Central memory CD4-positive, alpha-beta T cell (primary cell): ENCODE measurements around the gene SNRPD3.
A peak's percentile ranks its signal among the peaks of the same experiment; 100 is the strongest.
"Not testable (repeated sequence)": the region's sequence is repeated elsewhere in the genome, so short reads cannot be mapped to it uniquely, and the experiment has no call there.

Source experiments
- DNase-seq: peaks from one replicate; pipeline ENCODE4 v3.0.0; 2022

Gene SNRPD3

DNA sequence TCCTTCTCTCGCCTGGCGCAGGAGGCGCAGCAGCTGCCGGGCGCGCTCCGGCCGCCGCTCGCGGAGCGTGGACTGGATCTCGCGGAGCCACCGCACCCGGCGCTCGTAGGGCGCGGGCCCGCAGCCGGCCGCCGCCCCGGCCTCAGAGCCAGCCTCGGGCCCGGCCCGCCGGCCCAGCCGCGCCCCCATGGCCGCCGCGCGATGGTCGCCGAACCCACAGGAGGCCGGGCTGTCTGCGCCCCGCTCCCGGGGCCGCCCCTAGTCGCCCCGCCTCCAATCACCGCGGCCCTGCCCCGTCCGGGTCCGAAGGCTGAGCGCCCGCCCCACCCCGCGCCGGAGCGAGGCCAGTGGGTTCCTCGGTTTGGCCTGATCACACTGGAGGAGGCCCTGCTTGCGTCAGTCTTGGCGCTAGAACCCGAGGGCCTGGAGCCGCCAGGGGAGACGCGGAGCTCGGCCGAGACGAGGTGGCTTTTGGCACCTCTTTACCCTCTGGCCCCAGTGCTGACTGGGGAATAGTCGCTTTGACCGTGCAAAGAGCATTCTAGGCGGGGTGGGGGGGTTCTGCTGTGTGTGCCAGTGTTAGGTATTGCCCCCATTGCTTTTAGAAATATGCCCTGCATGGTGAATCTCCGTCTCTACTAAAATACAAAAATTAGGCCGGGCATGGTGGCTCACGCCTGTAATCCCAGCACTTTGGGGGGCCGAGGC lies 37.2 kb downstream of the SNRPD3 start, which contains the start of gene LRRC75B:
Gene LRRC75B (minus strand): TSS at position 223 of the 708 bp plus-strand sequence. CDS start 34 bp downstream, at position 189.
- no peak for DNase-seq

- not testable (repeated sequence) for DNase-seq
Measured at GRCh38 chr22:24593559-24593835, 37.7 kb downstream of the SNRPD3 start.

- no peak for DNase-seq
Measured at GRCh38 chr22:24593836-24594568, 38.2 kb downstream of the SNRPD3 start.

GRCh38 chr22:24594569-24595120 lies 38.8 kb downstream of the SNRPD3 start:
- no peak for DNase-seq

- no peak for DNase-seq
Measured at GRCh38 chr22:24595228-24595627, 39.4 kb downstream of the SNRPD3 start.

- DNase-seq: no peak
Measured at GRCh38 chr22:24595863-24596262, 40.1 kb downstream of the SNRPD3 start.

- not testable (repeated sequence) for DNase-seq
Measured at GRCh38 chr22:24597076-24597475, 41.3 kb downstream of the SNRPD3 start.

DNA sequence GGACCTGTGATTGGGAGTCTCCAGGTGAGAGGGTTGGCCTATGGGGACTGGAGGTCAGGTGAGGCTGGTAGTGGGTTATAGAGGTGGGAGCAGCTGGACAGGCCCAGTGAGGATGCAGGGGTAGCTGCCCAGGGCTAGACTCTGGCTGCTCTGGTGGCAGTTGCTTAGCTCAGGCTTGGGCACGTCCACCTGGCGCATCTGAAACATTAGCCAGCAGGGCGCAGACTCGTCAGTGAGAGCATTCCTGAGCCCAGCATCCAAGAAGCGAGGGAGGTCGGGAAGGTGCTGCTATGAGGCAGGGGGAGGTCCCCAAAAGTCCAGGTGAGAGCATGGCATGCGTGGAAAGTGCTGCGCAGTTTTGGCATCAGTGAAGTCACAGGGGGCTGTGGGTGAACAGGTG lies 43.7 kb downstream of the SNRPD3 start:
- DNase-seq: no peak

- DNase-seq: not testable (repeated sequence)
Measured at GRCh38 chr22:24599958-24600715, 44.3 kb downstream of the SNRPD3 start.

GRCh38 chr22:24601217-24602104 lies 45.7 kb downstream of the SNRPD3 start:
- no peak for DNase-seq

DNA sequence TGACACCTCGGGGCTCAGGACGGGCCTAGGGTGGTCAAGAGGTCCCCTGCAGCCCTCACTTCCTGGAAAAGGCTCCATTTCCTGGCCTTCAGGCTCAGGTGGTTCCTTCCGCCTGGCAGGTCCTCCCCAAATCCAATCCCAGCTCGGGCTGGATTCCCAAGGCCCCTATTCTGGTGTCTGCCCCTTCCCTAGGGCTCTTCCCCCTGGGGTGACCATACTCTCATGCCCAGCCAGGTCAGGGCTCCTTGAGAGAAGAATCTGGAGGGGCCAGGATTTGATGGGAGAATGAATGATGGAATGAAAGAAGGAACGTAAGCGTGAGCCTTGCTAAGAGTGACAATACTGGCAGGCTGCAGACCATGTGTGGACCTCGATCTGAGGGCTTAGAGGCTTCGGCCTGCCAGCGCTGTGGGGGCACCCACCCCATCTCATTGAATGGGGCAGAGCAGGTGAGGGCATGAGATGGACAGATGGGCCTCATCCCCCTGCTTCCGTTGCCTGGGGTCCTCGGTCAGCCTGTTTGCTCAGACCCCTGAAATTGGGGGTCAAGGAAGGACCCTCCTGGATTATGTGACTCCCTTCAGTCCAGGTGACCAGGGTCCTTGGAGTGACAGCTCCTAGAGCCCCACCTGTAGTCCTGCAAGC lies 46.4 kb downstream of the SNRPD3 start:
- not testable (repeated sequence) for DNase-seq

DNA sequence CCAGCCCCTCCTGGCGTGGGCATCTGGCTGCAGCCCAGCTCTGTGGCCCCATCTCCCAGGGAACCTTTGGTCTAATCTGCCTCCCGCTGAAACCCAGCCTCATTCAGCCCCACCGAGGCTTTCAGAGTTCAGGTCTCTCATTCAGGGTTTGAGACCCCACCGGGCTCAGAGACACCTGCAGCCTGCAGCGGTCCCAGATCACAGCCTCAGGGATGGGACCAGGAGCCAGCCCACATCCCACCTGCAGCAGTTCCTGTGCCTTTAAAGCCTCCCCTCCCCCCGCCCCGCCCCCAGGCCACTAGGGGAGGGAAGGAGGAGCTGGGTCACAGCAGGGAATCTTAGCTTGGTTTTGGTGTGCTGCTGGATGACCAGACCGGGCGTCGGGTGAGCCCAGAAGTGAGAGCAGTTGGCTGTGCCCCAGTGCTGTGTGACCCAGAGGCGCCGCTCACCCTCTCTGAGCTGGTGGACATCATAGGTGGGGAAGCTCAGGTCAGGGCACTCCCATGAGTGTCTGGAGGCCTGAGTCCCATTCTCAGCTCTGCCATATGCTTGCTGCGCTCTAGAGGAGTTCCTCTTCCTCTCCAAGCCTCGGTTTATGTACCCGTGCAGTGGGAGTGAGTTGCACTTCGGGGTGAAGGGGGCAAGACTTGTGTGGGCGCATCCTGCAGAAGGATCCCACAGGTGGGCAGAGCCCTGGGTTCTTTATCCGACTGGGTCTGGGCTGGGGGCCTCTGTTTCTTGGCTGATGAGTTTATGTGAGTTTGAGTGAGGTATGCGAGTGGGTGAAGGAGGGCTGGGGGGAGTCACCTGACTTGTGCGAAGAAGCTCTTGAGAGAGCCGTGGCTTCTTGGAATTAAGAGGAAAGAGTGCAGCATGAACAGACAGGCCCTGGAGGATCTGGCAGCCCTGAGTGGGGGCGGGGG lies 47.3 kb downstream of the SNRPD3 start, which contains the start of gene GGT1:
Gene GGT1 (plus strand): TSS at position 347 of the 923 bp plus-strand sequence. CDS start 7,889 bp downstream, outside the sequence.
- not testable (repeated sequence) for DNase-seq

GRCh38 chr22:24603770-24604629 lies 48.2 kb downstream of the SNRPD3 start:
- DNase-seq: peak; percentile 14

- not testable (repeated sequence) for DNase-seq
Measured at GRCh38 chr22:24606340-24606739, 50.5 kb downstream of the SNRPD3 start.

DNA sequence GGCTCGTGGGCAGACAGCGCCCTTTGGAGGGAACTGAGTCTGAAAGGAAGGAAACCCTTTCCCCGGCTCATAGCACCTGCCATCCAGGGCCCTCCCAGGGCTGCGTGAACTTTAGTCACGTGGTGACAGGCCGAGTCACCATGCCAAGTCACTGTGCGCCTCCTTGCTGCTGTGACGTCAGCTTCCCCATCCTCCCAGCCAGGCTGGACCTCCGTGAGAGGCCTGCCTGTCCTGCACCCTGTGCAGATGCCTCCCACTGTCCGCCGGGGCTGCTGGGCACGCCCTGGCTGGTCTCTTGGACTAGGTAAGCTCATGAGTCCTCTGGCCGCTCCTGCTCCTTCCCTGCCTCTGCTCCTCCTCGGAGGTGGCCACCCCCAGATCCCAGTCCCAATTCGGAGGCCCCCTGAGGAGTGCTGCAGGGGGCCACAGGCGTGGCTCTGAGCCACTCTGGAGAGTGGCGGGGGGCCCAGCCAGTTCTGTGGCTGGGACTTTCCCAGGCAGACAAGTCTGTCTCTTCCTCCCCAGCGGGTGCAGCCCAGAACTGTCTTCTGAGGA lies 51.7 kb downstream of the SNRPD3 start:
- peak; percentile 38 for DNase-seq

DNA sequence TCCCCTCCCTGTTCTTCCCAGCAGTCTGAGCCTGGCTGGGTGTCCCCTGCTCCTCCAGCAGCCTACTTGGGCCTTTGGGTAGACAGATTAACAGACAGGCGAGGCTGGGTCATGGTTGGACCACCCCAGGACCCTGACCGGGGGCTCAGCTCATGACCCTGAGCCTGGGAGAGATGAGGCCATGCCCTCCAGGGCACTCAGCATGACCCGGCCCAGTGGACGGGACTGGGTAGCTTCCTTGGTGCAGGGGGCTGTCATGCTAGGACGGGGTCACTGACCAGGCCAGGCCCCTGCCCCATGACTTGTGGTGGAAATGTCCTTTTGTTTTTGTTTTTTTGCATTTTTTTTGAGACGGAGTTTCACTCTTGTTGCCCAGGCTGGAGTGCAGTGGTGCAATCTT lies 52.5 kb downstream of the SNRPD3 start:
- not testable (repeated sequence) for DNase-seq

DNA sequence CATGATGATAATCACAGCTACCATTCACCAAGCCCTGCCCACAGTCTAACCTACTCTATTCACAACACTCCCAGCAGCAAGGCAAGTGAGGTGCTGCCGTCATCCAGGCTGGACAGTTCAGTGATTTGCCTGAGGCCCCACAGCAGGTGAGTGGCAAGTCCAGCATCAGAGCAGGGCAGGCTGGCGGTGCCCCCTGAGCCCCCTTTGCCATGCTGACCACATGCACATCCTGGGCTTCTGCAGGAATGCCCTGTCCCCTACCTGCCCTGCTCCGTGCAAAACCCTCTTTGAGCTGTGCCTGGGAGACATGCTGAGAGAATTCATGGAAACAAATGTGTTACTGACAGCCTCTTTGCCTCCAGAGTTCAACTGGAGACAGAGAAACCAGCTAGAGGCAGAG lies 54.1 kb downstream of the SNRPD3 start:
- DNase-seq: not testable (repeated sequence)

DNA sequence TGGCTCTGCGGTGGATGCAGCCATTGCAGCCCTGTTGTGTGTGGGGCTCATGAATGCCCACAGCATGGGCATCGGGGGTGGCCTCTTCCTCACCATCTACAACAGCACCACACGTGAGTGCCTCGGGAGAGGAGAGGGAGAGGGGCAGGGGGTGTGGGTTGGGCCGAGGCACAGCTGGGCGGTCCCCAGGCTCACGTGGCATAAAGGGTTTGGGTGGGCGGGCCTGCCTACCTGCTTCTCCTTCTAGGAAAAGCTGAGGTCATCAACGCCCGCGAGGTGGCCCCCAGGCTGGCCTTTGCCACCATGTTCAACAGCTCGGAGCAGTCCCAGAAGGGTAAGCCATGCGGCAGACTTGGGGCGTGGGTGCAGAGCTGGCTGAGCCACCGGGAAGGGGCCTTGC lies 59.0 kb downstream of the SNRPD3 start:
- DNase-seq: not testable (repeated sequence)

GRCh38 chr22:24621244-24621643 lies 65.4 kb downstream of the SNRPD3 start:
- not testable (repeated sequence) for DNase-seq
